Measurements from ENCODE around the gene SMG5.
A peak's percentile ranks its signal among the peaks of the same experiment; 100 is the strongest.
"Not testable (repeated sequence)": the region's sequence is repeated elsewhere in the genome, so short reads cannot be mapped to it uniquely, and the experiment has no call there.

SMG5 gene, protein sequence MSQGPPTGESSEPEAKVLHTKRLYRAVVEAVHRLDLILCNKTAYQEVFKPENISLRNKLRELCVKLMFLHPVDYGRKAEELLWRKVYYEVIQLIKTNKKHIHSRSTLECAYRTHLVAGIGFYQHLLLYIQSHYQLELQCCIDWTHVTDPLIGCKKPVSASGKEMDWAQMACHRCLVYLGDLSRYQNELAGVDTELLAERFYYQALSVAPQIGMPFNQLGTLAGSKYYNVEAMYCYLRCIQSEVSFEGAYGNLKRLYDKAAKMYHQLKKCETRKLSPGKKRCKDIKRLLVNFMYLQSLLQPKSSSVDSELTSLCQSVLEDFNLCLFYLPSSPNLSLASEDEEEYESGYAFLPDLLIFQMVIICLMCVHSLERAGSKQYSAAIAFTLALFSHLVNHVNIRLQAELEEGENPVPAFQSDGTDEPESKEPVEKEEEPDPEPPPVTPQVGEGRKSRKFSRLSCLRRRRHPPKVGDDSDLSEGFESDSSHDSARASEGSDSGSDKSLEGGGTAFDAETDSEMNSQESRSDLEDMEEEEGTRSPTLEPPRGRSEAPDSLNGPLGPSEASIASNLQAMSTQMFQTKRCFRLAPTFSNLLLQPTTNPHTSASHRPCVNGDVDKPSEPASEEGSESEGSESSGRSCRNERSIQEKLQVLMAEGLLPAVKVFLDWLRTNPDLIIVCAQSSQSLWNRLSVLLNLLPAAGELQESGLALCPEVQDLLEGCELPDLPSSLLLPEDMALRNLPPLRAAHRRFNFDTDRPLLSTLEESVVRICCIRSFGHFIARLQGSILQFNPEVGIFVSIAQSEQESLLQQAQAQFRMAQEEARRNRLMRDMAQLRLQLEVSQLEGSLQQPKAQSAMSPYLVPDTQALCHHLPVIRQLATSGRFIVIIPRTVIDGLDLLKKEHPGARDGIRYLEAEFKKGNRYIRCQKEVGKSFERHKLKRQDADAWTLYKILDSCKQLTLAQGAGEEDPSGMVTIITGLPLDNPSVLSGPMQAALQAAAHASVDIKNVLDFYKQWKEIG

DNA sequence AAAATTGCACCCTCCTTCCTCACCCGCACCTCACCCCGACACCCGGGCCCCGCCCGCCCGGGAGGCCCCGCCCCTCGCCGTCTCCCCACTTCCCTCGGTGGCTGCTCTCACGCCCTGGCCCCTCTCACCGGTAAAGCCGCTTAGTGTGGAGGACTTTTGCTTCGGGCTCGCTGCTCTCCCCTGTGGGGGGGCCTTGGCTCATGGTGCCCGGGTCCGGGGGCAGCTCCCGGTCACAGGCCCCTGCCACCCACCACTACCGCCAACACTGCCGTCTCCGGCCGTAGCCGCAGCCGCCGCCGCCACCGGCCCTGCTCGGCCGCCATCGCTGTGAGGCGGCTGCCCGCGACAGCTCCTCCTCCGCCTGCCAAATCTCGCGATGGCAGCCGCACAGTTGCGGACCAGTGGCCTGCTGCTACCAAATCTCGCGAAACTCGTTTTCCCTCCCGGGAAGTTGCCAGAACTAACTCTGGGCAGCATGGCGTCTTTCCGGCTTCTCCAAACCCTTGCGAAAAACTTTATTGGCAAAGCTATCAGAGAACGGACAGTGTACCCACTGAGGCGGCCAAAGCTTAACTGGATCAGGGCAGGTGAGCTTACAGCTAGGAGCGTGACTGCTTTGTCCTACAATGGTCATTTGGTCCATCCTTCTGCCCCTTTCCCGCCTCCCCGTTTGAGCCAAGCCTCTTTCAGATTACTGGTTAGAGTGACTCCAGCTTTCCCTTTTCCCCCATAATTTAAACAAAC is at the start of gene SMG5:
SMG5 (minus strand) TSS at position 347 of the 744 bp plus-strand sequence; CDS start at position 202, 145 bp downstream.
- DNase-seq, result peak; percentile 99
- in situ Hi-C loops (cut with HindIII; ENCODE audit: low pct_ligation_motif_present, low pct_unique_long_range_greater_than_20kb, low sequenced_read_pairs), result no loop called here

DNA sequence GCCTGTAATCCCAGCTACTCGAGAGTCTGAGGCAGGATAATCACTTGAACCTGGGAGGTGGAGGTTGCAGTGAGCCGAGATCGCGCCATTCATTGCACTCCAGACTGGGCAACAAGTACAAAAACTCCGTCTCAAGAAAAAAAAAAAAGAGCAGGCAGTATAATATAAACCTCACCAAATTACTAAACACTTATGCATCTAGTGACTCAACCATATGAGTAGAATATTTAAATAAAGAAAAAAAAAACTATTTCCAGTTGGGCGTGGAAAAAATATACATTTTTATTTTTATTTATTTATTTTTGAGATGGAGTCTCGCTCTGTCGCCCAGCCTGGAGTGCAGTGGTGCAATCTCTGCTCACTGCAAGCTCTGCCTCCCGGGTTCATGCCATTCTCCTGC is 40.6 kb upstream of the SMG5 start:
- DNase-seq; in situ Hi-C loops (cut with HindIII; ENCODE audit: low pct_ligation_motif_present, low pct_unique_long_range_greater_than_20kb, low sequenced_read_pairs): not testable (repeated sequence)

DNA sequence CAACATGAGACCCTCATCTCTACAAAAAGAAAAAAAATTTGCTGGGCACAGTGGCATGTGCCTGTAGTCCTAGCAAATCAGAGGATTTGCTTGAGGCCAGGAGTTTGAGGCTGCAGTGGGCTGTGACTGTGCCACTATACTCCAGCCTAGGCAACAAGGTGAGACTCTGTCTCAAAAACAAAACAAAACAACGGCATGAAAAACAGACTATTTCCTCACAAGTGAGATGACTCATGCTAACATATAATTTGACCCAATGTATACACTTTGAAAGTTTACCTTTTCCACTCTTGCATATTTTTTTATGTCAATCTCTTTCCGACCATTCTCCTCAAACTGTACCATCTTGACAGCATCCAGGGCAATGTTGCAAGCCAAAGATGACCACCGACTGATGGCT is 37.9 kb upstream of the SMG5 start:
- in situ Hi-C loops (cut with HindIII; ENCODE audit: low pct_ligation_motif_present, low pct_unique_long_range_greater_than_20kb, low sequenced_read_pairs), result no loop called here
- no peak for DNase-seq

DNA sequence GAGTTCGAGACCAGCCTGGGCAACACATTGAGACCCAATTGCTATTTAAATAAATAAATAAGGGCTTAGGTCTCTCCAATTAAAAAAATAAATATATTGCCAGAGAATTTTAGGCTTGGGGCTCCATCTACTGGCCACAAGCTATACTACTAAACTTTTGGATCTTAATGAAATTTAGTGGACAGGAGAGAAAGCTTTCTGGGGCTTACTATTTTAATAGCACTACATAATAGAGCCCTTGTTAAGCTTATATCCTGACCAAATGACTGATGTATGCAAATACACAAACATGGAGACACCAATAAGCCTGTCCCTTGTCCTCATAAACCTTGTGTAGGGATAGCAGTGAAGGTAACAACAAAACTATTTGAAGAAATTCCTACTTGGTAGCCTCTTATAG is 37.0 kb upstream of the SMG5 start:
- in situ Hi-C loops (cut with HindIII; ENCODE audit: low pct_ligation_motif_present, low pct_unique_long_range_greater_than_20kb, low sequenced_read_pairs), result no loop called here
- peak; percentile 38 for DNase-seq

DNA sequence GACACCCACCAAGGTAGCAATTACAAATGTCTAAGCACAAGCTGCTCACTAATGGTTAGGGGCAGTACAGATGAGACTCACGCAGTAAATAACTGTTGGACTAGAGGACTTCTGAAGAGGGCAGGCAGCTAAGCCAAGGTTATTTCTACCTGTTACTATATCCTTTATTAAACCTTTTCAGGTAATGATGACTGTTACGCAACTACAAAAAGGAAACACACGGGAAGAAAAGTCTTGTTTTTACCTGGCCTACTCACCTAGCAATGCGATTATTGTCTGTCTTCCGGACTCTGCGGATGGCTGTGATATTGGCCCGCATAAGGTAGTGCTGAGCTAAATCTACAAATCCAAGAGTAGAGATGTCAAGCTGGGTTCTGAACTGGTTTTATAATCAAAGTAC is 34.3 kb upstream of the SMG5 start:
- in situ Hi-C loops (cut with HindIII; ENCODE audit: low pct_ligation_motif_present, low pct_unique_long_range_greater_than_20kb, low sequenced_read_pairs), result no loop called here
- DNase-seq, result no peak

DNA sequence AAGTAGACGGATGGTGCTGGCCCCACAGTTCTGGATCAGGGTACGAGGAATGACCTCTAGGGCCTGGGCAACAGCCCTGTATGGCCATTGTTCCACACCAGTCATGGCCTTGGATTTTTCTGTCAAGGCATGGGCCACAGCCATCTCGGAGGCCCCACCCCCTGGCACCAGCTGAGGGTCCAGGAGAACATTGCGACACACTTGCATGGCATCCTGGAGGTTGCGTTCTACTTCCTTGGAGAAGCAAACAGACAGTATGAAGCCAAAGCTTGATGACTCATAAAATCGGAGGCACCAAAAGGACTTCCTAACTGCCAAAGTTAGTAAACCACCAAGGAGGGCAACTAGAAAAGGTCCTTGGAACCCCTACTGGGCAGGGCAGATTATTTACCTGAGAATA is 28.3 kb upstream of the SMG5 start:
- DNase-seq, result no peak
- in situ Hi-C loops (cut with HindIII; ENCODE audit: low pct_ligation_motif_present, low pct_unique_long_range_greater_than_20kb, low sequenced_read_pairs), result no loop called here

DNA sequence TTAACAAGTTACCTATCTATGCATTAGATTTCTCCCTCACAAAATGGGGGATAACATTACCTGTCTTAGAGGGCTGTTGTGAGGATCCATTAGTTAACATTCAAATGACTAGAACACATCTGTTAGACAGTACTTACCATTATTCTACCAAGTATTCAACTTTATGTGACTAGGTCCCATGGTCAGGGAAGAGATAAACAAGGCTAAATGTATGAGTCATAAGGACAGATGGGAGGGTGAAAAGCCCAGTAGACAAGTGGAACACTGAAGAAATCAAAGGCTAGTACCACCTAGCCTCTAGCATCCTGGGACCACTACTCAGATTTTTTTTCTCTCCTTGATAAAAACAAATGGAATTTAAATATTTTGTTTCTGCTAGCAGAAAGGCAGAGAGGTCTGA is 25.5 kb upstream of the SMG5 start:
- no peak for DNase-seq
- in situ Hi-C loops (cut with HindIII; ENCODE audit: low pct_ligation_motif_present, low pct_unique_long_range_greater_than_20kb, low sequenced_read_pairs), result no loop called here

DNA sequence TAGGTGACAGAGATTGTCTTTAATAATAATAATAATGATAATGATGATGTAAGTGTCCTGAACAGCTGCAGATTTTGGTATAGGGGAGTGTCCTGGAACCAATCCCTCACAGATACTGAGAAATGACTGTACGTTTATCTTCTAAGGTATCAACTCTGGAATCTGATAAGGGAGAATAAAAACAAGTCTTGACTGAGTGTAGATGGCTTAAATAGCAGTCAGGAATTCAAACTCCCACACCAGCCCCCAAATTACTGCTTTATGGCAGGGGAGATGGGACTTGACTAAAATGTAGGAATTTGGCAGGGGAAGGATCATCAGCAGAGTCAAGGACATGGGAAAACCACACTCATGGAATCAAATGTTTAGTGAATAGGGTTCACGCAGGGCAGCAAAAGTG is 22.6 kb upstream of the SMG5 start:
- in situ Hi-C loops (cut with HindIII; ENCODE audit: low pct_ligation_motif_present, low pct_unique_long_range_greater_than_20kb, low sequenced_read_pairs), result no loop called here
- DNase-seq, result no peak

DNA sequence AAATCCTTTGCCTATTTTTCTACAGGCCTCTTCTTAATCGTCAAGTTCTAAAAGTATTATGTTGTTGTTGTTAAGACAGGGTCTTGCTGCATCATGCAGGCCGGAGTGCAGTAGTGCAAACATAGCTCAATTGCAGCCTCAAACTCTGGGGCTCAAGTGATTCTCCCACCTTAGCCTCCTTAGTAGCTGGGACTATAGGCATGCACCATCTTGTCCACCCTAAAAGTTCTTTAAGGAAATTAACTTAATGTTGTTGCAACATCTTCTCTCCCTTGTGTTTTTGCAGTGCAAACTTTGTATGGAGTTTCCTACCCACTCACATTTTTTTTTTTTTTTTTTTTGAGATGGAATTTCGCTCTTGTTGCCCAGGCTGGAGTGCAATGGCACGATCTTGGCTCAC is 20.6 kb upstream of the SMG5 start:
- in situ Hi-C loops (cut with HindIII; ENCODE audit: low pct_ligation_motif_present, low pct_unique_long_range_greater_than_20kb, low sequenced_read_pairs), result no loop called here
- no peak for DNase-seq

DNA sequence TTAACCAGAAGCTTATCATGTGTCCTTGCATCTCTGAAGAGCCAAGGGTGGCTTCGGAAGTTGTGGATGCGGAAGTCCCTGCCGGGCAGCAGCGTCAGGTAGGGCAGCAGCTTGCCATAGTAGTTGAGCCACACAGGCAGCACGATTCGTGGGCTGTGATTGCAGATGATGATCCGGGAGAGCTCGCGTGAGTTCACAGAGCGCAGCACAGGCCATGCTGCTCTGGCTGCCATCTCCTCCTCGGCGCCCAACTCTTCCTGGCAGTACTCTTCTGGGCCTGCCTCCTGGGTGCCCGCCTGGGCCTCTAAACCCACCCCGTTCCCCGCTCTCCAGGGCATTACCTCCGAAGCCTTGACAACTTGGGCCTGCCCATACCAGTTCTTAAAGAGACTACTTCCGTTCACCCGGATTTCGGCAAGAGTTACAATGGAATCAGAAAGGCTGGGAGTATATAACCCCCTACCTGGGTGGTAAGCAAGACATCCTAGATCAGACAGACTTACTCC is 16.3 kb upstream of the SMG5 start, which contains the start of gene VHLL:
VHLL (minus strand) TSS at position 456 of the 506 bp plus-strand sequence; CDS start at position 338, 118 bp downstream.
- in situ Hi-C loops (cut with HindIII; ENCODE audit: low pct_ligation_motif_present, low pct_unique_long_range_greater_than_20kb, low sequenced_read_pairs), result no loop called here
- DNase-seq, result no peak

DNA sequence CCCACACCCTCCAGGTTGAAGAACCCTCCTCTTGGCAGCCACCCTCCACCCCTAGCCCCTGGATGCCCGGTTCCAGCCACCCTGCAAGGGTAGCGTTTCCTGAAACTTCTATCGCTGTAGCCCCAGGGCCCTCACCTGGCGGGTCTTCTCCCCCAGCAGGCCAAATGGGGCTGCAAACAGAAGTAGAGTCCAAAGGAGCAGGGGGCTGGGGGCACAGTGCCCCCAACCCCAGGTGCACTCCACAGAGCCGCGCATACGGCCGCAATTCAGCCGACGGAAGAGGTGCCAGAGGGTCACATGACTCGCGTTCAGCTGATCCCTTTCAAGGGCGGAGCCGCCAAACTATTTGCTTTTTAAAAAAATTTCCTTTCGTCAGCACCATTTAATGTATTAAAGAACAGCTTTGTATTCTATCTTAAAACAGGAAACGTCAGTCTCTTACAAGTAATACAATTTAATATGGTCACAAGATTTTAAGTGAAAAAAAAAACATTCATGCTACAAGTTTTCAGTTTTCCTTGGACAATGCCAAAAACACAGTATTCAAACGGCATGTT is 12.8 kb upstream of the SMG5 start, which contains the start of gene GLMP:
GLMP (minus strand) TSS at position 289 of the 557 bp plus-strand sequence; CDS start at position 255, 34 bp downstream.
- in situ Hi-C loops (cut with HindIII; ENCODE audit: low pct_ligation_motif_present, low pct_unique_long_range_greater_than_20kb, low sequenced_read_pairs), result no loop called here
- peak; percentile 58 for DNase-seq

DNA sequence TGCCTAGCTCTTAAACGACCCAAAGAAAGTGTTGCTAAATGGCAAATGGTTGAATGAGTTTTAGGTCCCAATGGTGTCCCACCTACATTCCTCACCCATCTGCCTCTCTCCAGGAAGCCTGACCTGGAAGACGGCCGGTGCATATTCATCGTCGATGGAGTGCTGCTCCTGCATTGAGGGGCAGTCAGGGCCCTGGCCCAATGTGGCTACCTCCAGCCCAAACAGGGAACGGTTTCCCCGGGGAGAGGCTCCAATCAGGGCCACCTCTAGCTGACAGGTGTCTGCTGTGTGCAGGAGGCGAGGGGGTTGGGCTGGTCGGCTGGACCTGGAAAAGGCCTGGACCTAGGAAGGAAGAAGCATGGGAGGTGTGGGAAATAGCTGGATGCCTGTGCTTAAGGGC is 11.3 kb upstream of the SMG5 start:
- in situ Hi-C loops (cut with HindIII; ENCODE audit: low pct_ligation_motif_present, low pct_unique_long_range_greater_than_20kb, low sequenced_read_pairs), result no loop called here
- no peak for DNase-seq

DNA sequence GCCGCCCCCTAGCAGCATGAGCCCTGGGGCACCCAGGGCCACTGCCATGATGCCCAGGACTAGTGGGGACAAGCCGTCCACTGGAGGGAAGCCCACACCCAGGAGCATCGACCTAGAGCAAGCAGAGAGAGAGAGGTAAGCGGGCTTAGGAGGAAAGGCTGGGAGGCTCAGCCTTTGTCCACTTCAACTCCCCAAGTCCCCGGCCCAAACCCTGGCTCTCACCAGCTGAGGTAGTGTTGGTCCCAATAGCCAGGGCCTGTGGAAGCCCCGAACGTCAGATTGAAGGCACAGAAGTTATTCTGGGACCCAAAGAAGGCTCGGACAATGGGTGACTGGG is 10.4 kb upstream of the SMG5 start:
- in situ Hi-C loops (cut with HindIII; ENCODE audit: low pct_ligation_motif_present, low pct_unique_long_range_greater_than_20kb, low sequenced_read_pairs), result no loop called here
- no peak for DNase-seq

DNA sequence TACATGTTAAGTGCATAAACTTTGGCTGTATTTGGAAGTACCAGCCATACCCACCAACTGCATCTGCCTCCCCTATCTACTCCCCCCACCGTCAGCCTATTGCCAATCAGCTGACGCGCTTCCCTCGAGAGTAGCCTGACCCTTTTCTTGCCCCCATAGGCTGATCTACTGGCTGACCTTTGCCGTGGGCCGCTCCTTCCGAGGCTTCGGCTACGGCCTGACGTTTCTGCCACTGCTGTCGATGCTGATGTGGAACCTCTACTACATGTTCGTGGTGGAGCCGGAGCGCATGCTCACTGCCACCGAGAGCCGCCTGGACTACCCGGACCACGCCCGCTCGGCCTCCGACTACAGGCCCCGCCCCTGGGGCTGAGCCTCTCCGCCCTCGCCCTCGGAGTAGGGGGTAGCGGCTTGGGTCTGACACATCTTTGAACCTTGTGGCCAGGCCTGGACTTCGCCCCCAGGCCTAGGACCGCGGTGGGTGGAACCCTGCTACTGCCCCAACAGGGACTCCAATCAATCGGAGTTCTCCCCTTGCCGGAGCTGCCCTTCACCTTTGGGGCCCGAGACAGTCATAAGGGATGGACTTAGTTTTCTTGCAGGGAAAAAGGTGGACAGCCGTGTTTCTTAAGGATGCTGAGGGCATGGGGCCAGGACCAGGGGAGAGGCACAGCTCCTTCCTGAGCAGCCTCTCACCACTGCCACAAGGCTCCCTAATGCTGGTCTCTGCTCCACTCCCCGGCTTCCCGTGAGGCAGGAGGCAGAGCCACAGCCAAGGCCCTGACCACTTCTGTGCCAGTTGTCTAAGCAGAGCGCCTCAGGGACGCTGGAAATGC is 8.8 kb upstream of the SMG5 start:
- in situ Hi-C loops (cut with HindIII; ENCODE audit: low pct_ligation_motif_present, low pct_unique_long_range_greater_than_20kb, low sequenced_read_pairs), result no loop called here
- peak; percentile 87 for DNase-seq

DNA sequence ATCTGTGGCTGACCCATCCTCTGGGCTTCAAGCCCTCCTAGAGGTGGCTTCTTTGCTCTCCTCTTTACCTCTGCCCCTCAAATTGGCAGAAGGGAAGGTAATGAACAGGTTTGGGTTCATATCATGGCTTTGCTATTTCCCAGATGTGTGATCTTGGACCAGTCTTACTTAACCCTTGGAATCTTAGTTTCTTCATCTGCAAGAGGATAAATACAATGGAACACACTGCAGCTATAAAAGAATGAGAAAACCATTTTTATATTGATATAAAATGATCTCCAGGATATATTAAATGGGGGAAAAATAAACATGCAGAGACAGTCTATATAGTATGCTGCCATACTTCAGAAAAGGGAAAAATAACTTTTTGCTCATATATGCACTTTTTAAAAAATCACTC is 7.2 kb upstream of the SMG5 start:
- no peak for DNase-seq
- in situ Hi-C loops (cut with HindIII; ENCODE audit: low pct_ligation_motif_present, low pct_unique_long_range_greater_than_20kb, low sequenced_read_pairs), result no loop called here

DNA sequence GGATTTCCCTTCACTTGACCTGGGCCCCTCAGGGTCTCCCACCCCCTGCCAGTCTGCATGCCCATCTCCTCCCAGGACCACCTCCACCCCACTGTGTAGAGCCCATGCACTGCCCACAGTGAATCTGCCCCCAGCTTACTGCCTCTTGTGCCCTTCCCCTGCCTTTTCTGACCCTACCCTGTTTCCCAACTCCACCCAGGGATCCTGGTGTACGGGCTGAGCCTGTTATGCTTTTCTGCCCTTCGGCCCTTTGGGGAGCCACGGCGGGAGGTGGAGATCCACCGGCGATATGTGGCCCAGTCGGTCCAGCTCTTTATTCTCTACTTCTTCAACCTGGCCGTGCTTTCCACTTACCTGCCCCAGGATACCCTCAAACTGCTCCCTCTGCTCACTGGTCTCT is 3.4 kb upstream of the SMG5 start:
- DNase-seq, result no peak
- in situ Hi-C loops (cut with HindIII; ENCODE audit: low pct_ligation_motif_present, low pct_unique_long_range_greater_than_20kb, low sequenced_read_pairs), result no loop called here

DNA sequence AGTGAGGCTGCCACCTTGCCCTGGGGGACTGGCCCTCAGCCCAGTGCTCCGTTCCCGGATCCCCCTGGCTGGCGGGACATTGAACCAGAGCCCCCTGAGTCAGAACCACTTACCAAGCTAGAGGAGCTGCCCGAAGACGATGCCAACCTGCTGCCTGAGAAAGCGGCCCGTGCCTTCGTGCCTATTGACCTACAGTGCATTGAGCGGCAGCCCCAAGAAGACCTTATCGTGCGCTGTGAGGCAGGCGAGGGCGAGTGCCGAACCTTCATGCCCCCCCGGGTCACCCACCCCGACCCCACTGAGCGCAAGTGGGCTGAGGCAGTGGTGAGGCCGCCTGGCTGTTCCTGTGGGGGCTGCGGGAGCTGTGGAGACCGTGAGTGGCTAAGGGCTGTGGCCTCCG is 2.8 kb upstream of the SMG5 start:
- no peak for DNase-seq
- in situ Hi-C loops (cut with HindIII; ENCODE audit: low pct_ligation_motif_present, low pct_unique_long_range_greater_than_20kb, low sequenced_read_pairs), result no loop called here

Data from ACHN (cell line).